KMS-11 (cell line): ENCODE results near the gene G6PC2.

Source experiments
- H2AFZ ChIP-seq: fragments of 200-600 bp; sonication (generic); 2 replicates; pipeline ENCODE4 v1.6.1; 2016; ENCODE audit warnings: antibody characterized with exemption, mixed run types, low read depth
- H3K27ac ChIP-seq: fragments of 200-600 bp; sonication (generic); 2 replicates; pipeline ENCODE4 v1.6.1; 2016; ENCODE audit warnings: mild to moderate bottlenecking, mixed run types
- H3K27me3 ChIP-seq: fragments of 200-600 bp; sonication (generic); 2 replicates; pipeline ENCODE4 v1.6.1; 2017; ENCODE audit warnings: mild to moderate bottlenecking, low read depth, mixed run types, moderate library complexity; ENCODE audit not compliant: insufficient read depth
- H3K36me3 ChIP-seq: fragments of 200-600 bp; sonication (generic); 2 replicates; pipeline ENCODE4 v1.6.1; 2017; ENCODE audit warnings: mild to moderate bottlenecking, mixed run types; ENCODE audit not compliant: insufficient read depth
- H3K4me1 ChIP-seq: fragments of 200-600 bp; sonication (generic); 2 replicates; pipeline ENCODE4 v1.6.1; 2016; ENCODE audit warnings: mild to moderate bottlenecking, low read depth, mixed run types; ENCODE audit not compliant: poor library complexity, severe bottlenecking
- H3K4me2 ChIP-seq: fragments of 200-600 bp; sonication (generic); 2 replicates; pipeline ENCODE4 v1.7.0; 2016; ENCODE audit warnings: mild to moderate bottlenecking, mixed run types
- H3K4me3 ChIP-seq: fragments of 200-600 bp; sonication (generic); IDR thresholded peaks from 2 replicates; pipeline ENCODE4 v1.6.1; 2017; ENCODE audit warnings: low read depth, low read length, mixed read lengths; ENCODE audit not compliant: insufficient read depth
- H3K79me2 ChIP-seq: fragments of 200-600 bp; sonication (generic); 2 replicates; pipeline ENCODE4 v1.6.1; 2016; ENCODE audit warnings: low read depth, mixed run types; ENCODE audit not compliant: insufficient read depth
- H3K9ac ChIP-seq: fragments of 200-600 bp; sonication (generic); 2 replicates; pipeline ENCODE4 v1.6.1; 2016; ENCODE audit warnings: mild to moderate bottlenecking, mixed run types
- H4K20me1 ChIP-seq: fragments of 200-600 bp; sonication (generic); 2 replicates; pipeline ENCODE4 v1.6.1; 2016; ENCODE audit warnings: mild to moderate bottlenecking, mixed run types; ENCODE audit not compliant: insufficient read depth
- TF ChIP-seq, protein P1 (sequence below): fragments of 200-600 bp; sonication (generic); conservative IDR thresholded peaks from 2 replicates; pipeline ENCODE4 v1.6.1; 2017; ENCODE audit warnings: low read depth, mild to moderate bottlenecking, antibody characterized with exemption, low read length, moderate library complexity, mixed read lengths

G6PC2 gene

DNA sequence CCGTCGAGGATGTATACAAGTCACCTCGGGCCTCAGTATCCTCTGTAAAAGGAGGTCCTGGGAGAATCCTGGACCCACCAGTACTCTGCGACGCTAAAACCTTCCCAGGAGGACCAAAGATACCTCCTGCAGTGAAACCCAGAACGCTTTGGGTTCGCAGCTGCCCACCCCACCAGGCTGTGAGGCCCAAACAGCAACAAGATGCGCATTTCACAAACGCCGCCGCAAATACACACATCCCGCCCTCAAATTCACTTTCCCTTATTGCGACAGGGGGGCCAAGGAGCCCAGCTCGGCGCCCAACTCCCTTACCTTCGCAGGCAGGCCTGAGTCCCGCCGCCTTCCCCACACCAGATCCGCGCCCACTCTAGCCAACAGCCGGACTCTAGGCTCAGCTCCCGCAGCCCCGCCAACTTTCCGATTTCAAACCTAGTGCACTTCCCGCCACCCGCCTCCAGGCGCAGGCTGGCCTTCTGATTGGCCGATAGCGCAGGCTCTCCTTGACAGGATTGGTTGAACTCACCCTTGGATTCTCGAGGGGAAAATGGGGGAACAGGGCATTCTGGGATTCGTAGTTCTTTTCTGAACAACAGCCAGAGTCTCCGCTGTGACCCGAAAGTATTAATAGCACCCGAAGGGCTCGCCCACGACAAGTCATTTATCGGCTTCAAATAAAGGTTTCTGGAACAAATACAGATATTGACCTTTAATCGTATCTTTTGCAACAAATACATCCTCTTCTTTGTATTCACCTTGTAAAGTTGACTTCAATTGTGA lies 10.9 kb upstream of the G6PC2 start, which contains the start of gene SPC25:
Gene SPC25, minus strand, starts transcription at position 425 of the 777 bp plus-strand sequence. CDS start 911 bp downstream, outside the sequence.
- peak within 1 kb of the TSS; percentile 66 for H3K4me3 ChIP-seq
- H3K4me2 ChIP-seq = peak within 1 kb of the TSS; percentile 56
- H2AFZ ChIP-seq = peak within 1 kb of the TSS; percentile 90
- peaks cover 8% of the 10 kb centered on the region; the same call in 1 of the 2 replicates for H3K79me2 ChIP-seq
- H3K4me1 ChIP-seq = peaks cover 11% of the 10 kb centered on the region
- peak within 1 kb of the TSS; percentile 3; the same call in 1 of the 2 replicates for H3K27ac ChIP-seq
- H3K36me3 ChIP-seq = no peaks in the 10 kb centered on the region; the same call in 1 of the 2 replicates
- H4K20me1 ChIP-seq = no peaks in the 10 kb centered on the region
- H3K9ac ChIP-seq = peak within 1 kb of the TSS; percentile 59; the same call in 1 of the 2 replicates
- TF ChIP-seq, protein P1, sequence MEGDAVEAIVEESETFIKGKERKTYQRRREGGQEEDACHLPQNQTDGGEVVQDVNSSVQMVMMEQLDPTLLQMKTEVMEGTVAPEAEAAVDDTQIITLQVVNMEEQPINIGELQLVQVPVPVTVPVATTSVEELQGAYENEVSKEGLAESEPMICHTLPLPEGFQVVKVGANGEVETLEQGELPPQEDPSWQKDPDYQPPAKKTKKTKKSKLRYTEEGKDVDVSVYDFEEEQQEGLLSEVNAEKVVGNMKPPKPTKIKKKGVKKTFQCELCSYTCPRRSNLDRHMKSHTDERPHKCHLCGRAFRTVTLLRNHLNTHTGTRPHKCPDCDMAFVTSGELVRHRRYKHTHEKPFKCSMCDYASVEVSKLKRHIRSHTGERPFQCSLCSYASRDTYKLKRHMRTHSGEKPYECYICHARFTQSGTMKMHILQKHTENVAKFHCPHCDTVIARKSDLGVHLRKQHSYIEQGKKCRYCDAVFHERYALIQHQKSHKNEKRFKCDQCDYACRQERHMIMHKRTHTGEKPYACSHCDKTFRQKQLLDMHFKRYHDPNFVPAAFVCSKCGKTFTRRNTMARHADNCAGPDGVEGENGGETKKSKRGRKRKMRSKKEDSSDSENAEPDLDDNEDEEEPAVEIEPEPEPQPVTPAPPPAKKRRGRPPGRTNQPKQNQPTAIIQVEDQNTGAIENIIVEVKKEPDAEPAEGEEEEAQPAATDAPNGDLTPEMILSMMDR = no peak
- H3K27me3 ChIP-seq = no peaks in the 10 kb centered on the region

GRCh38 chr2:168892327-168892726 lies 8.8 kb upstream of the G6PC2 start:
- H4K20me1 ChIP-seq = no peaks in the 10 kb centered on the region
- no peak overlapping the region for H3K4me3 ChIP-seq
- peaks cover 11% of the 10 kb centered on the region for H3K4me1 ChIP-seq
- peaks cover 8% of the 10 kb centered on the region; the same call in 1 of the 2 replicates for H3K79me2 ChIP-seq
- H3K27ac ChIP-seq = no peak overlapping the region
- no peaks in the 10 kb centered on the region for H3K36me3 ChIP-seq
- no peaks in the 10 kb centered on the region for H3K27me3 ChIP-seq
- no peak overlapping the region for H2AFZ ChIP-seq
- TF ChIP-seq, protein P1 = no peak
- H3K9ac ChIP-seq = no peak overlapping the region
- H3K4me2 ChIP-seq = no peak overlapping the region

DNA sequence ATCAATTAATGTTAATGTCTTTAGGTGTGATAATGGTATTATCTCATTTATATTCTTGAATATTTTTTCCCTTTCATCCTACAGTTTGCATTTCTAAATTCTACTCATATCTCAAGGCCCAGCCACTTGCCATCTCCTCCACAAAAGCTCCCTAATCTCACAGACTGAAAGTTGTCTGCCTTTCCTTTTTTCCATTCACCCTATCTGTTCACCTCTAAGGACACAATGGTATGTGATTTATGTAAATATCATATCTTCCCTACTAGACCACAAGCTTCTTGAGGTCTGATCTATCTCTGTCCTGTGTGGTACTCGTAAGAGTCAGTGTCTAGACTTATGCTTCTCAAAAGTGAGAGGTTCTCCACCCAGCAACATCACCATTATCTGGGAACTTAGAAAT lies 7.0 kb upstream of the G6PC2 start:
- TF ChIP-seq, protein P1 = no peak
- no peak overlapping the region for H3K27ac ChIP-seq
- no peak overlapping the region for H3K4me3 ChIP-seq
- no peaks in the 10 kb centered on the region for H4K20me1 ChIP-seq
- H2AFZ ChIP-seq = no peak overlapping the region
- peaks cover 10% of the 10 kb centered on the region for H3K4me1 ChIP-seq
- H3K4me2 ChIP-seq = no peak overlapping the region
- H3K27me3 ChIP-seq = no peaks in the 10 kb centered on the region
- H3K79me2 ChIP-seq = peaks cover 7% of the 10 kb centered on the region; the same call in 1 of the 2 replicates
- no peaks in the 10 kb centered on the region for H3K36me3 ChIP-seq
- H3K9ac ChIP-seq = no peak overlapping the region

DNA sequence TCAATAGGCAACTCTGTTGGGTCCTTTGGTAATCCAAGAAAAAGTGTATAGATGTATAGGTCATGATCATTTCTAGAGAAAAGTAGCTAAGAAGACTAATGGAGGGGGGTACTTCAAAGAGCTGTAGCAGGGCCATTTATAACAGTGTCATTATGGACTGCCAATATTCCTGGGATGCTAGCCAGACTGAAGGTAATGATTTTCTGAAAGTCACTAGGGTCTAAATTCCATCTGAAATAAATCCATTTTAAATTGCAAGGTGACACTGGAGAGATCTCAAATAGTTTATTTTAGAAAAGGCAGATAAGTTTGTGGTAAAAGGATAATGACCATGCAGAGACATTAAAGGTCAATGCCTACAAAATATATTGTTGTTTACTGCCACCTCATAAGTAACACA lies 6.4 kb upstream of the G6PC2 start:
- Histone ChIP-seq H3K27me3 (no peaks in the 10 kb centered on the region), H4K20me1 (no peaks in the 10 kb centered on the region), H3K27ac (no peak overlapping the region), H3K4me2 (no peak overlapping the region), H3K9ac (no peak overlapping the region), H3K4me1 (peaks cover 6% of the 10 kb centered on the region), H3K79me2 (peaks cover under 1% of the 10 kb centered on the region; the same call in 1 of the 2 replicates), H3K4me3 (no peak overlapping the region), H3K36me3 (no peaks in the 10 kb centered on the region), H2AFZ (no peak overlapping the region)
- TF ChIP-seq, protein P1 = no peak
